Adrenal gland (tissue), 12 donors: ENCODE measurements around the gene ARTN. TPM values are rescaled to one million over a fixed set of nuclear protein-coding genes. Genes with fewer than 3 reads are reported as not detected.

Experiments
- DNase-seq, 7 donors: peaks; one replicate each; pipeline ENCODE4 v3.0.0-alpha.2; 2019 to 2020
- H3K27ac ChIP-seq, 5 donors: fragments of 200-600 bp; sonication (generic) in 4 of 5; 1 replicate in 3 of 5; 2 replicates in 2 of 5; pipeline versions ENCODE4 v1.5.1 to v1.8.0; 2016 to 2020; ENCODE audit warnings: mild to moderate bottlenecking in 1 of 5
- H3K27me3 ChIP-seq: fragments of 200-600 bp; 2 replicates; pipeline ENCODE4 v1.8.0; 2021
- H3K36me3 ChIP-seq, 2 donors: fragments of 200-600 bp; replicated peaks in 1 of 2; 1 replicate in 1 of 2; 2 replicates in 1 of 2; pipeline versions ENCODE4 v1.5.1 to v1.8.0; 2018 to 2022
- H3K4me1 ChIP-seq, 2 donors: fragments of 200-600 bp; replicated peaks in 1 of 2; 1 replicate in 1 of 2; 2 replicates in 1 of 2; pipeline versions ENCODE4 v1.5.1 to v1.8.0; 2018 to 2021
- H3K4me3 ChIP-seq, 4 donors: fragments of 200-600 bp; sonication (generic) in 3 of 4; one replicate each; pipeline ENCODE4 v1.5.1; 2016 to 2018
- H3K9me3 ChIP-seq, 3 donors: fragments of 200-600 bp; sonication (generic) in 1 of 3; replicated peaks in 1 of 3; 1 replicate in 2 of 3; 2 replicates in 1 of 3; pipeline versions ENCODE4 v1.5.1 to v1.8.0; 2016 to 2021
- CTCF ChIP-seq, 6 experiments: fragments of 450-650 bp in 4 of 6; fragments of 200-600 bp in 2 of 6; sonication (generic) in 1 of 6; IDR thresholded peaks; 1 replicate in 5 of 6; 2 replicates in 1 of 6; pipeline versions ENCODE4 v1.5.1 to v1.8.0; 2016 to 2021; ENCODE audit warnings: antibody characterized with exemption in 6 of 6, mild to moderate bottlenecking in 2 of 6, moderate library complexity in 1 of 6
- POLR2A ChIP-seq, 2 donors: fragments of 450-650 bp; IDR thresholded peaks; one replicate each; pipeline ENCODE4 v1.6.1; 2017; ENCODE audit warnings: antibody characterized with exemption in 2 of 2, mild to moderate bottlenecking in 2 of 2, moderate library complexity in 1 of 2
- WGBS, 4 donors: extraction: QIAGEN DNeasy Blood & Tissue Kit in 2 of 4; methylation state at CpG; one replicate each; pipeline versions ENCODE4 v1.1.5 to v1.1.7; 2013 to 2017; 5-methylcytosine and 5-hydroxymethylcytosine counted together
- intact Hi-C, 2 donors: fragments of 100-400 bp; cut with DNase I; formaldehyde crosslinking; loops; one replicate each; pipeline versions ENCODE4 v1.14.1 to v1.15.0; 2022 to 2023
- polyA plus RNA-seq, 3 donors: library from polyadenylated mRNA; stranded (reverse); fragments of 200-250 nt in 2 of 3; fragments of 350-450 nt in 1 of 3; fragmentation: Illumina TruSeq in 1 of 3; extraction: RNeasy Lipid Tissue Mini Kit (QIAGEN cat#74804) in 1 of 3; gene quantifications; one replicate each; pipeline ENCODE4 v1.2.3, GENCODE V29; 2013 to 2014
- total RNA-seq, 9 donors: library from RNA; depleted of rRNA in 4 of 9; stranded (reverse); fragments of >200 nt in 4 of 9; fragments of 120-200 nt in 1 of 9; fragmentation: NEBNext Ultra II Directional in 1 of 9; extraction: Animal tissue kit (Norgen Biotek cat#: 25700) in 1 of 9; gene quantifications; one replicate each; pipeline versions ENCODE4 v1.1.0 to v1.2.4, GENCODE V29; 2013 to 2023
- donor health status: healthy with polysubstance abuse.
- donor health status: Bipolar disorder and iron deficiency.
- donor health status: DM: yes; HTN: yes; CAD: no.
- donor health status: DM: no; HTN: no; CAD: no.
- donor health status: DM: no; HTN: no; CAD: no.
- donor health status: DM: yes; HTN: yes; CAD: no.

ARTN gene
- total and polyA plus RNA-seq, 12 donors, result 0.23 to 4.9 (median 0.89) TPM; not detected in 1

DNA sequence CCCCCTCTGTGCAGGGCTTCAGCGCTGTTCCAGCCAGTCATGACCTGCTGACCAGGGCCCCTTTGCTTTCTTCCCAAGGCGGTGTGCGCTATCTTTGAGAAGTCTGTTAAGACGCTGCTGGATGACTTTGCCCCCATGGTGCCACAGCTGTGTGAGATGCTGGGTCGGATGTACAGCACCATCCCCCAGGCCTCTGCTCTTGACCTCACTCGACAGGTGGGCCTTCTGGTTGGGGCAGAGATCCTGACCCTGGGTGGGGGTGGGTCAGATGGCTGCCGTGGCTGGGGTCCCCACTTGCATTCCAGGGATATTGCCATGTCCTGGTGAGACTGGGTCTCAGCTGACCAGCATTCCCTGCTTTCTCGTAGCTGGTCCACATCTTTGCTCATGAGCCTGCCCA is 27.2 kb downstream of the ARTN start:
- TF ChIP-seq POLR2A (IDR thresholded peaks at IDR 0.05) (no peak), CTCF (IDR thresholded peaks at IDR 0.05) (no peak)

GRCh38 chr1:43961692-43962091 is 28.1 kb downstream of the ARTN start:
- H3K27ac ChIP-seq, result no peak overlapping the region
- H3K4me3 ChIP-seq, result no peak overlapping the region
- DNase-seq, result no peak
- H3K27me3 ChIP-seq, result no peaks in the 10 kb centered on the region
- H3K9me3 ChIP-seq, result no peaks in the 10 kb centered on the region
- intact Hi-C loops, result no loop called here
- no peak for TF ChIP-seq POLR2A (IDR thresholded peaks at IDR 0.05)
- TF ChIP-seq CTCF (IDR thresholded peaks at IDR 0.05), result no peak
- H3K36me3 ChIP-seq, result peaks cover 0 to 63% of the 10 kb centered on the region in 2 donors
- no peaks in the 10 kb centered on the region for H3K4me1 ChIP-seq
- WGBS, 4 donors, result 86 to 94% (median 91%) methylated on average over 3 of the region's 3 CpGs

More for the DNA sequence above, 27.2 kb downstream of the ARTN start:
- 75 to 94% (median 92%) methylated on average over 2 to 8 of the region's 8 CpGs for WGBS, 4 donors
- no peaks in the 10 kb centered on the region for H3K27me3 ChIP-seq
- H3K4me1 ChIP-seq, result no peaks in the 10 kb centered on the region
- peaks cover 0 to 66% of the 10 kb centered on the region in 2 donors for H3K36me3 ChIP-seq
- intact Hi-C loops, result no loop called here
- no peak overlapping the region for H3K4me3 ChIP-seq
- DNase-seq, result no peak
- H3K9me3 ChIP-seq, result no peaks in the 10 kb centered on the region
- no peak overlapping the region for H3K27ac ChIP-seq

GRCh38 chr1:43962324-43962723 is 28.7 kb downstream of the ARTN start:
- no peak for DNase-seq
- Histone ChIP-seq H3K27me3 (no peaks in the 10 kb centered on the region), H3K27ac (no peak overlapping the region), H3K36me3 (peaks cover 0 to 59% of the 10 kb centered on the region in 2 donors), H3K4me3 (no peak overlapping the region), H3K9me3 (no peaks in the 10 kb centered on the region), H3K4me1 (no peaks in the 10 kb centered on the region)
- intact Hi-C loops, result no loop called here
- no peak for TF ChIP-seq CTCF (IDR thresholded peaks at IDR 0.05)
- no peak for TF ChIP-seq POLR2A (IDR thresholded peaks at IDR 0.05)
- 87 to 96% (median 93%) methylated on average over 2 of the region's 2 CpGs for WGBS, 4 donors

GRCh38 chr1:43963006-43963405 is 29.4 kb downstream of the ARTN start:
- whole genome bisulfite sequencing, 4 donors, result 89 to 100% (median 90%) methylated on average over 3 of the region's 3 CpGs
- intact Hi-C loops, result no loop called here
- Histone ChIP-seq H3K4me1 (no peaks in the 10 kb centered on the region), H3K4me3 (no peak overlapping the region), H3K36me3 (peaks cover 0 to 53% of the 10 kb centered on the region in 2 donors), H3K9me3 (no peaks in the 10 kb centered on the region), H3K27me3 (no peaks in the 10 kb centered on the region), H3K27ac (no peak overlapping the region)
- DNase-seq, result no peak
- TF ChIP-seq POLR2A (IDR thresholded peaks at IDR 0.05) (no peak), CTCF (IDR thresholded peaks at IDR 0.05) (no peak)
